Measurements from ENCODE around the gene CLBA1. TPM values are rescaled to one million over a fixed set of nuclear protein-coding genes. Genes with fewer than 3 reads are reported as not detected.

The CLBA1 gene
- total RNA-seq, 1 experiment from 2014 or later = 19.2 TPM

DNA sequence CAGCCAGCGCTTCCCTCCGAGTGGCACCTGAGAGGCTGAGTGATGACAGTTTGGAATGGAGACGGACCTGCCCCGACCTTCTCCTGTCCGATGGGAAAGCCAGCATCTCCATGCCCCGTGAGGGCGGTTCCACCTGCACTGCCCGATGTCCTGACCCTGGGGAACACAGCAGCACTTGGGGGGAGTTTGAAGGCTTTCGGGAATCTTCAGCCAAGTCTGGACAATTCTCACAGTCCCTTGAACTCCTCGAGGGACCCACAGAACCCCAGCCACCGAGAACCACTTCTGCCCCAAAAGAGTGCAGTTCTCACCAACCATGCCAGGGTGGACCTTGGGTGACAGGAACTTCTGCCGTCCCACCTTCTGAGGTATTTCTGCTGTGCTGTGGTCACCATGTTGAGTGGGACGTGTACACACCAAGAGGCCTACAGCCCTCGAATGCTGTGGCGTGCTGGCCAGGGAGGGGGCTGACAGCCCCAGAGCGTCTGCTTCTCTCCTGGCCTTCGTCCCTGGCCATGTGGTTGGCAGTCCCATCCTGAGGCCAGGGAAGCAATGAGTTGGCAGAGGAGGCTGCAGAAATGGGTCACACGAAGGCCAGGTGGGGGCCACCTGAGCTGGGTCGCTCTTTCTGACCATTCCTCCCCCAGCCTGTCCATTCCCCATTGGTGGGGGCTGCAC lies 1.0 kb downstream of the CLBA1 start:
- no peak for ATAC-seq

DNA sequence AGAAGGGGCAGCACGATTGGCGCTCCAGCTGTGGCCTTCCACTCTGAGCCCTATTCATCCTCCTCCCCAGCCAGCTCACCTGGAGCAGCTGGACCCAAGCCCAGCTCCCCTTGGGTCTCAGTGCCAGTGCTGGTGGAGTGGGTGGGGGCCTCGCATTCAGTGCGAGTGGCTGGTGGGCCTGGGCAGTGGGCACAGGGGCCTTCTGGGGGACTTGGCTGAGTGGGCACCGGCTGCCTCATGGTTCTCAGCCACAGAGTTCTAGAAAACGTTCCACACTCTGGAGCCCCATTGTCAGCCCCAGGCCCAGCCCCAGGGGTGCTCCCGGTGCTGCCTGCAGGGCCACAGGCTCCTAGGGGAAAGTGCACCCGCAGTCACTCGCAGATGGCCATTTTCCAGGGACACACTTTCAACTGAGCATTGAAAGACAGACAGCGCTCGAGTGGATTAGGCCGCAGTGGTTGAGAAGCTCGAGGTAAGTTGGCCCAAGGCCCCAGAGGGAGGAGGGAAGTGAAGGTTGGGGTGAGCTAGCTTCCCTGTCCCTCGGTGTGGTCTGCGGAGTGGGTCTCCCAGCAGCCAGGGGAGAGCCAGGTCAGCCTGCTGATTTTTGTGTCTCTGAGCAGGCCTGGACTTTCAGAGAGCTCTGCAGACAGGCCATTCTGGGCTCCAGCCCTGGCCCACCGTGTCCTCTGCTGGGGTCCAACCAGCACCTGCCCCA lies 3.8 kb downstream of the CLBA1 start:
- intact Hi-C loops (cut with micrococcal nuclease) = no loop called here
- Histone ChIP-seq H3K27me3 (ENCODE audit: low read length) (no peaks in the 10 kb centered on the region), H3K9ac (ENCODE audit: low read length) (no peak overlapping the region), H3K4me3 (ENCODE audit: low read length) (no peak overlapping the region), H3K36me3 (ENCODE audit: low read depth, low read length) (no peaks in the 10 kb centered on the region), H3K27ac (ENCODE audit: low read length) (no peak overlapping the region), H3K79me2 (ENCODE audit: low read length) (peaks cover 15% of the 10 kb centered on the region), H3K4me2 (ENCODE audit: low read length) (no peak overlapping the region), H3K9me3 (ENCODE audit: low read length) (no peaks in the 10 kb centered on the region), H2AFZ (ENCODE audit: low read length) (no peak overlapping the region), H3K4me1 (ENCODE audit: insufficient read depth, low read length) (peaks cover 13% of the 10 kb centered on the region), H3F3A (ENCODE audit: low read length, unreplicated experiment) (no peaks in the 10 kb centered on the region), H3K9me2 (replicated peaks; ENCODE audit: low read length) (no peaks in the 10 kb centered on the region), H4K20me1 (ENCODE audit: low read length) (no peaks in the 10 kb centered on the region)
- TF ChIP-seq EZH2 (IDR thresholded peaks at IDR 0.05; ENCODE audit: low read length, unreplicated experiment) = no peak
- TF ChIP-seq CTCF (conservative IDR thresholded peaks at IDR 0.05; ENCODE audit: low read depth, low read length) = no peak
- TF ChIP-seq EZH2phosphoT487 (IDR thresholded peaks at IDR 0.05; ENCODE audit: borderline replicate concordance, low read length) = no peak
- DNase-seq = no peak
- no TSS peak for BruUV-seq (replicated peaks)
- POLR2A ChIA-PET (ENCODE audit: unreplicated experiment) = no interaction called here
- CTCF ChIA-PET = no interaction called here
- no peak for ATAC-seq

More for the DNA sequence above, 1.0 kb downstream of the CLBA1 start:
- TSS peak; percentile 57 for BruUV-seq (replicated peaks)
- H3K79me2 ChIP-seq (ENCODE audit: low read length) = peaks cover 15% of the 10 kb centered on the region
- H3K36me3 ChIP-seq (ENCODE audit: low read depth, low read length) = no peaks in the 10 kb centered on the region
- no peaks in the 10 kb centered on the region for H3K9me2 ChIP-seq (replicated peaks; ENCODE audit: low read length)
- no peaks in the 10 kb centered on the region for H3K27me3 ChIP-seq (ENCODE audit: low read length)
- peak overlapping the region; percentile 90 for H2AFZ ChIP-seq (ENCODE audit: low read length)
- ChIA-PET CTCF (no interaction called here), POLR2A (ENCODE audit: unreplicated experiment) (no interaction called here)
- intact Hi-C loops (cut with micrococcal nuclease) = no loop called here
- peak overlapping the region; percentile 96 for H3K9ac ChIP-seq (ENCODE audit: low read length)
- H3F3A ChIP-seq (ENCODE audit: low read length, unreplicated experiment) = no peaks in the 10 kb centered on the region
- no peaks in the 10 kb centered on the region for H3K9me3 ChIP-seq (ENCODE audit: low read length)
- DNase-seq = no peak
- H4K20me1 ChIP-seq (ENCODE audit: low read length) = no peaks in the 10 kb centered on the region
- H3K27ac ChIP-seq (ENCODE audit: low read length) = peak overlapping the region; percentile 68; the same call in 1 of the 2 replicates
- TF ChIP-seq EZH2phosphoT487 (IDR thresholded peaks at IDR 0.05; ENCODE audit: borderline replicate concordance, low read length) (no peak), EZH2 (IDR thresholded peaks at IDR 0.05; ENCODE audit: low read length, unreplicated experiment) (no peak), CTCF (conservative IDR thresholded peaks at IDR 0.05; ENCODE audit: low read depth, low read length) (no peak)
- peak overlapping the region; percentile 100 for H3K4me2 ChIP-seq (ENCODE audit: low read length)
- peaks cover 13% of the 10 kb centered on the region for H3K4me1 ChIP-seq (ENCODE audit: insufficient read depth, low read length)
- peak overlapping the region; percentile 93 for H3K4me3 ChIP-seq (ENCODE audit: low read length)

DNA sequence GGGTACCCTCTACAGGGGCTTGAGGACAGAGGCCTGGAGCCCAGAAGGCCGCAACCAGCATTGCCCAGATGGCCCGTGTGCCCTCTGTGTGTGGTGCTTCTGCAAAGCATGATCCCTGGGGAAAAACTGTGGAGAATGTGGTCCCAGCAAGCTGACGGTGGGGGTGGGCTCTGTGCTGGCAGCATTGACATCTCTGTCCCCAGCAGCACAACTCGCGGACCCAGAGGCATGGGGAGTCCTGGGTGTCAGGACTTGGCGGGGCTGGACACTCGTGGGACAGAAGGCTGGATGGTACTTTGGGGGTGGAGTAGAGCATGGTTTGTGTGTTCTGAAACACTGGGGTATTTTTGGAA lies 4.3 kb downstream of the CLBA1 start:
- H2AFZ ChIP-seq (ENCODE audit: low read length) = no peak overlapping the region
- 0 out of 2 replicates have a peak, but pooled peaks cover 3% of the 10 kb centered on the region for H3K36me3 ChIP-seq (ENCODE audit: low read depth, low read length)
- no peaks in the 10 kb centered on the region for H3K9me2 ChIP-seq (replicated peaks; ENCODE audit: low read length)
- H3K9me3 ChIP-seq (ENCODE audit: low read length) = no peaks in the 10 kb centered on the region
- H3K27me3 ChIP-seq (ENCODE audit: low read length) = no peaks in the 10 kb centered on the region
- H3K4me2 ChIP-seq (ENCODE audit: low read length) = no peak overlapping the region
- ChIA-PET CTCF (no interaction called here), POLR2A (ENCODE audit: unreplicated experiment) (no interaction called here)
- H4K20me1 ChIP-seq (ENCODE audit: low read length) = no peaks in the 10 kb centered on the region
- no peak overlapping the region for H3K27ac ChIP-seq (ENCODE audit: low read length)
- no peak overlapping the region for H3K4me3 ChIP-seq (ENCODE audit: low read length)
- H3K9ac ChIP-seq (ENCODE audit: low read length) = no peak overlapping the region
- no peaks in the 10 kb centered on the region for H3F3A ChIP-seq (ENCODE audit: low read length, unreplicated experiment)
- H3K79me2 ChIP-seq (ENCODE audit: low read length) = peaks cover 15% of the 10 kb centered on the region
- intact Hi-C loops (cut with micrococcal nuclease) = no loop called here
- DNase-seq (no peak), ATAC-seq (no peak)
- H3K4me1 ChIP-seq (ENCODE audit: insufficient read depth, low read length) = peaks cover 13% of the 10 kb centered on the region
- TF ChIP-seq EZH2phosphoT487 (IDR thresholded peaks at IDR 0.05; ENCODE audit: borderline replicate concordance, low read length) (no peak), EZH2 (IDR thresholded peaks at IDR 0.05; ENCODE audit: low read length, unreplicated experiment) (no peak), CTCF (conservative IDR thresholded peaks at IDR 0.05; ENCODE audit: low read depth, low read length) (no peak)
- BruUV-seq (replicated peaks) = no TSS peak

All from PC-3 (cell line).